ENCODE data around the gene CDH23.

CDH23 gene

GRCh38 chr10:71429929-71430328 lies 33.2 kb downstream of the CDH23 start:
- Mint-ChIP-seq H3K9me3 (no peaks in the 10 kb centered on the region), H3K27ac (no peak overlapping the region), H3K4me1 (peaks cover 5% of the 10 kb centered on the region), H3K36me3 (no peaks in the 10 kb centered on the region), H3K4me3 (no peak overlapping the region), H3K27me3 (peaks cover 23% of the 10 kb centered on the region)
- ATAC-seq (ENCODE audit: low read depth) (no peak), DNase-seq (ENCODE audit: low spot score in 2 of 2) (no peak)

GRCh38 chr10:71431239-71432100 lies 34.8 kb downstream of the CDH23 start:
- no peaks in the 10 kb centered on the region for H3K36me3 Mint-ChIP-seq

GRCh38 chr10:71432101-71432905 lies 35.6 kb downstream of the CDH23 start:
- Mint-ChIP-seq H3K4me3 (no peak overlapping the region), H3K27me3 (peaks cover 21% of the 10 kb centered on the region), H3K36me3 (no peaks in the 10 kb centered on the region), H3K9me3 (no peaks in the 10 kb centered on the region), H3K27ac (no peak overlapping the region), H3K4me1 (peaks cover 2% of the 10 kb centered on the region)
- ATAC-seq (ENCODE audit: low read depth) (no peak), DNase-seq (ENCODE audit: low spot score in 2 of 2) (no peak)

More at GRCh38 chr10:71431239-71432100, 34.8 kb downstream of the CDH23 start:
- no peak for DNase-seq (ENCODE audit: low spot score in 2 of 2)
- H3K27ac Mint-ChIP-seq, result no peak overlapping the region
- H3K27me3 Mint-ChIP-seq, result peaks cover 21% of the 10 kb centered on the region
- no peak for ATAC-seq (ENCODE audit: low read depth)
- no peak overlapping the region for H3K4me3 Mint-ChIP-seq
- H3K4me1 Mint-ChIP-seq, result peaks cover 2% of the 10 kb centered on the region
- H3K9me3 Mint-ChIP-seq, result no peaks in the 10 kb centered on the region

GRCh38 chr10:71432956-71433767 lies 36.4 kb downstream of the CDH23 start:
- no peak for ATAC-seq (ENCODE audit: low read depth)
- H3K36me3 Mint-ChIP-seq, result no peaks in the 10 kb centered on the region
- H3K4me1 Mint-ChIP-seq, result peaks cover 2% of the 10 kb centered on the region
- H3K27ac Mint-ChIP-seq, result no peak overlapping the region
- H3K9me3 Mint-ChIP-seq, result no peaks in the 10 kb centered on the region
- peaks cover 21% of the 10 kb centered on the region for H3K27me3 Mint-ChIP-seq
- no peak overlapping the region for H3K4me3 Mint-ChIP-seq
- DNase-seq (ENCODE audit: low spot score in 2 of 2), result no peak

GRCh38 chr10:71433768-71434744 lies 37.3 kb downstream of the CDH23 start:
- Mint-ChIP-seq H3K27me3 (peaks cover 21% of the 10 kb centered on the region), H3K9me3 (no peaks in the 10 kb centered on the region), H3K36me3 (no peaks in the 10 kb centered on the region), H3K4me1 (peaks cover 2% of the 10 kb centered on the region), H3K27ac (no peak overlapping the region), H3K4me3 (no peak overlapping the region)
- ATAC-seq (ENCODE audit: low read depth) (no peak), DNase-seq (ENCODE audit: low spot score in 2 of 2) (no peak)

- no peaks in the 10 kb centered on the region for H3K9me3 Mint-ChIP-seq
- peaks cover 15% of the 10 kb centered on the region for H3K27me3 Mint-ChIP-seq
- no peaks in the 10 kb centered on the region for H3K36me3 Mint-ChIP-seq
- H3K4me1 Mint-ChIP-seq, result peaks cover 2% of the 10 kb centered on the region
- H3K4me3 Mint-ChIP-seq, result no peak overlapping the region
- DNase-seq (ENCODE audit: low spot score in 2 of 2) (no peak), ATAC-seq (ENCODE audit: low read depth) (no peak)
- no peak overlapping the region for H3K27ac Mint-ChIP-seq
Observed at GRCh38 chr10:71434760-71435394, 38.2 kb downstream of the CDH23 start.

- Mint-ChIP-seq H3K9me3 (no peaks in the 10 kb centered on the region), H3K27me3 (peaks cover 15% of the 10 kb centered on the region), H3K4me1 (peaks cover 2% of the 10 kb centered on the region), H3K36me3 (no peaks in the 10 kb centered on the region), H3K27ac (no peak overlapping the region), H3K4me3 (no peak overlapping the region)
- no peak for ATAC-seq (ENCODE audit: low read depth)
- no peak for DNase-seq (ENCODE audit: low spot score in 2 of 2)
Observed at GRCh38 chr10:71435571-71436267, 39.0 kb downstream of the CDH23 start.

- Mint-ChIP-seq H3K9me3 (no peaks in the 10 kb centered on the region), H3K27ac (no peak overlapping the region), H3K4me1 (peaks cover 2% of the 10 kb centered on the region), H3K4me3 (no peak overlapping the region), H3K27me3 (peaks cover 15% of the 10 kb centered on the region), H3K36me3 (no peaks in the 10 kb centered on the region)
- ATAC-seq (ENCODE audit: low read depth), result no peak
- DNase-seq (ENCODE audit: low spot score in 2 of 2), result no peak
Observed at GRCh38 chr10:71436268-71437125, 39.8 kb downstream of the CDH23 start.

GRCh38 chr10:71437537-71438092 lies 40.9 kb downstream of the CDH23 start:
- H3K27me3 Mint-ChIP-seq, result peaks cover 12% of the 10 kb centered on the region
- H3K9me3 Mint-ChIP-seq, result no peaks in the 10 kb centered on the region
- H3K36me3 Mint-ChIP-seq, result no peaks in the 10 kb centered on the region
- no peak overlapping the region for H3K27ac Mint-ChIP-seq
- no peak for DNase-seq (ENCODE audit: low spot score in 2 of 2)
- ATAC-seq (ENCODE audit: low read depth), result no peak
- no peaks in the 10 kb centered on the region for H3K4me1 Mint-ChIP-seq
- H3K4me3 Mint-ChIP-seq, result no peak overlapping the region

- H3K9me3 Mint-ChIP-seq, result no peaks in the 10 kb centered on the region
- H3K4me3 Mint-ChIP-seq, result no peak overlapping the region
- peaks cover 10% of the 10 kb centered on the region for H3K27me3 Mint-ChIP-seq
- ATAC-seq (ENCODE audit: low read depth) (no peak), DNase-seq (ENCODE audit: low spot score in 2 of 2) (no peak)
- H3K4me1 Mint-ChIP-seq, result no peaks in the 10 kb centered on the region
- no peaks in the 10 kb centered on the region for H3K36me3 Mint-ChIP-seq
- no peak overlapping the region for H3K27ac Mint-ChIP-seq
Observed at GRCh38 chr10:71438761-71439160, 42.0 kb downstream of the CDH23 start.

- H3K4me3 Mint-ChIP-seq, result no peak overlapping the region
- no peak for ATAC-seq (ENCODE audit: low read depth)
- H3K27ac Mint-ChIP-seq, result no peak overlapping the region
- H3K4me1 Mint-ChIP-seq, result no peaks in the 10 kb centered on the region
- H3K36me3 Mint-ChIP-seq, result no peaks in the 10 kb centered on the region
- H3K9me3 Mint-ChIP-seq, result no peaks in the 10 kb centered on the region
- DNase-seq (ENCODE audit: low spot score in 2 of 2), result no peak
- H3K27me3 Mint-ChIP-seq, result peaks cover 7% of the 10 kb centered on the region
Observed at GRCh38 chr10:71439670-71440425, 43.1 kb downstream of the CDH23 start.
